ENCODE measurements around the gene NPHP4.

NPHP4 gene

GRCh38 chr1:5844442-5844841, 147.8 kb downstream of the NPHP4 start:
- no peak for DNase-seq

GRCh38 chr1:5843521-5844096, 148.6 kb downstream of the NPHP4 start:
- no peak for DNase-seq

DNA sequence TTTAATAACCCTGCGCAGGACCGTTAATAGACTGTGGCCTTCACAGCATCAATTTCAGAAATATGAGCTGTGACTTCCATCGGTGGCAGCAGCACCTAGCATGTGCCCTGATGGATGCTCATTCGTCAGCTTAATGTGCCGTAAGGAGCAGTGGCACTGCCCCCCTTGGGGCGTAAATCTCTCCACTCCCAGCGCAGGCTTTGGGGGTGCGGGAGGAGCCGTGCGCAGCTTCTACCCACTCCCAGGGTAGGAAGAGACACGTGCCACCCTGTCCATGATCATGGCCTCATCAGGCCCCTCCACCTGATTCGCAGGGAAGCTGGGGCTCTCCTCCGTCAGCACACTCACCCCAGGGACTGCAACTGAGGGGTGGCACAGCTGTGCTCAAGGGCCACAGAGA, 149.5 kb downstream of the NPHP4 start:
- no peak for DNase-seq

GRCh38 chr1:5840551-5841001, 151.6 kb downstream of the NPHP4 start:
- no peak for DNase-seq

DNA sequence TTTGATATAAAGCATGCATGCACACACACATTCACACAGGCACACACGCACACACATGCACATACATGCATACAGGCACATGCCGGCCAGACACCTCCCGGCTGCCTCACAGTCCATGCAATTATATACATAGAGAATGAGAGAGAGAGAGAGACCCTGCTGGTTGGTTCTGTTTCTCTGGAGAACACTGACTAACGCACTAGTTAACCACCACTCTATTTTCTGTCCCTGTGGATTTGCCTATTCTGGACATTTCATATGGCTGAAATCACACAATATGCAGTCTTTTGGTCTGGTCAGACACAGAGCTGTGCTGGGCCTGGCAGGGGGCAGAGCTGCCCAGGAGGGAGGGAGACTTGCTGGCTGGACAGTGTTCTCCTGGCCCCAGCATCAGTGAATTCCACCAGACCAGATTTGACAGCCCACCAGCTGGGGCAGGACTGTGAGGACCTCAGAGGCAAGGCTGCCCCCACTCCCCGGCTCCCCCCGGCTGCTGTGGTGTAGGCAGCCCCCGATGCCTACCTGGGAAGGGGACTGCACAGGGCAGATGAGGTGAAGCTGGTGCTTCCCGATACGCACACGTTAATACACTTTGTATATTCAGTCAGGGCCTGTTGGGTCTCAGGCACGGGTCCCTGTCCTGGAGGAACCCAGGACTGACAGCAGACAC, 152.2 kb downstream of the NPHP4 start:
- no peak for DNase-seq

DNA sequence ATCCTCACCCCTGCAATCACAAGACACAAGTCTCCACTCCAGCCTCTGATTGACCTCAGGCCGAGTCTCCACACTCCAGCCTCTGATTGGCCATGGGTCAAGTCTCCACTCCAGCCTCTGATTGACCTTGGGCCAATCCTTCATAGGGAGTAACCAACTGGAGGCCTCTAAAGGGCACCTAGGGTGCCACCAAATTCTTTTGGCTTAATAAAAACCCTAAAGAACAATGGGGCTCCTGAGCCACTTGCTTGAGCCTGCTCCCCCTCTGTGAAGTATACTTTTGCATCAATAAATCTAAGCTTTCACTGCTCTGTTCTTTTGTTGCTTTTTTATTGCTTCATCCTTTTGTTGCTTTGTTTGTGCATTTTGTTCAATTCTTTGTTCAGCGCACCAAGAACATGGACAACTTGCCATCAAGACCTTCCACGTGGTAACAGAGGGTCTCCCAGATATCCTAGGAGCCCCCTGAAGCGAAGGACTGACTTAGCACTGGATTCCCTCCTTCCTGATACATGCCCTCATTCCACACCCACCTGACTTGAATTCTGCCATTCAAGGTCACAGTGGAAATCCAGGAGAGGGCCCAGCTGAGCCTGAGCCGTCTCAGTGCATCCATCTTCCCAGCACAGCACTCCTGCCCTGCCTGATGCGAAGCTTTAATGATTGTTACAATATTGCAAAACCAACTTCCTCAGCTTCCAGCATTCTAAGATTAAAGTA, 152.9 kb downstream of the NPHP4 start:
- no peak for DNase-seq

DNA sequence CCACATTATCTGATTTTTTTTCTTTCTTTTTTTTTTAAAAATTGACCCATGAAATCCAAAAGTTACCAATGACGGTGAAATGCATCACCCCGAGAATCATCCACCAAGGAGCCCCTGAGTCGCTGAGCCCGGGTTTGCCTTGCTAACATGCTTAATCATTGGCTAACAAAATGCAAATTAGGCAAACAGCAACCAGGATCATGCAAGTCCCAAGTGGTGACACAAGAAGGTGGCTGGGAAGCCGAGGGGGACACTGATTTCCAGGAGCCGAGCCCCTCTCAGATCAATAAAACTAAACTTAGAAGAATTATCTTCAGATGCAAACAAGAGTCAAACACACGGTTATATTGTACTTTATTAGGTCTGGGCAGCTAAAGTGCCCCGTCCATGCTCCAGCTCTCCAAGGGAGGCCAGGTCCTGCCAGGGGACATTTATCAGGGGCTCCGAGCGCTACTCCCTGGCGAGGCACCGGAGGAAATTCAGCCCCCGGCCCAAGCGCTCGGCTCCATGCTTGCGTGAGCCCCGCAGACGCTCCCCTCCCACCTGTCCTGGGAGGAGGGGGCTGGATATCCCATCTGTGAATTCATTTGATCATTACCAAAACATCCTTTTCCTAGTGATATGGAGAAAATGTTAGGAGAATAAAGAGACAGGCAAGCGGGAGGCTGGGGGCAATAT, 154.1 kb downstream of the NPHP4 start:
- DNase-seq, result no peak

- DNase-seq, result no peak
These were observed 155.3 kb downstream of the NPHP4 start for GRCh38 chr1:5836776-5837440.

- DNase-seq, result no peak
These were observed 157.1 kb downstream of the NPHP4 start for GRCh38 chr1:5835179-5835562.

- DNase-seq, result no peak
These were observed 157.6 kb downstream of the NPHP4 start for GRCh38 chr1:5834477-5835178.

DNA sequence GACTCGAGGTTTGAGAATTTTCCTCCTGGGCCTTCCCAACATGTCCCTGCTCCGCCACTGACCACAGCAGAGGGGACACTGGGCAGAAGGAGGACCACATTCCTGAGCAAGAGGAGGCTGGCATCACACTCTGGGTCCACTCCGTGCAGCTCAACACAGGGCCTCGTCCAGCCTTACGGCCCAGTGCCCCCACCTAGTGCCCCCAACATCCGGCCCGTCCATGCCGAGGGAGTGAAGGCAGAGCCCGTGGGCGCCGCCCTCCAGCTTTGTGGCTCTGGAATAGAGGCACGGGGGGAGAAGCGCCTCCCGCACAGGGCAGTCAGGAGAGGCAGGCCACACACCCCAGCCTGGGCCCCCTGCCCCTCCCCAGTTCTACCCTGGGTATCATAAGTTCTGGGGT, 158.3 kb downstream of the NPHP4 start:
- DNase-seq, result no peak

GRCh38 chr1:5832916-5833895, 159.0 kb downstream of the NPHP4 start:
- no peak for DNase-seq

- DNase-seq, result no peak
These were observed 160.5 kb downstream of the NPHP4 start for GRCh38 chr1:5831600-5832335.

DNA sequence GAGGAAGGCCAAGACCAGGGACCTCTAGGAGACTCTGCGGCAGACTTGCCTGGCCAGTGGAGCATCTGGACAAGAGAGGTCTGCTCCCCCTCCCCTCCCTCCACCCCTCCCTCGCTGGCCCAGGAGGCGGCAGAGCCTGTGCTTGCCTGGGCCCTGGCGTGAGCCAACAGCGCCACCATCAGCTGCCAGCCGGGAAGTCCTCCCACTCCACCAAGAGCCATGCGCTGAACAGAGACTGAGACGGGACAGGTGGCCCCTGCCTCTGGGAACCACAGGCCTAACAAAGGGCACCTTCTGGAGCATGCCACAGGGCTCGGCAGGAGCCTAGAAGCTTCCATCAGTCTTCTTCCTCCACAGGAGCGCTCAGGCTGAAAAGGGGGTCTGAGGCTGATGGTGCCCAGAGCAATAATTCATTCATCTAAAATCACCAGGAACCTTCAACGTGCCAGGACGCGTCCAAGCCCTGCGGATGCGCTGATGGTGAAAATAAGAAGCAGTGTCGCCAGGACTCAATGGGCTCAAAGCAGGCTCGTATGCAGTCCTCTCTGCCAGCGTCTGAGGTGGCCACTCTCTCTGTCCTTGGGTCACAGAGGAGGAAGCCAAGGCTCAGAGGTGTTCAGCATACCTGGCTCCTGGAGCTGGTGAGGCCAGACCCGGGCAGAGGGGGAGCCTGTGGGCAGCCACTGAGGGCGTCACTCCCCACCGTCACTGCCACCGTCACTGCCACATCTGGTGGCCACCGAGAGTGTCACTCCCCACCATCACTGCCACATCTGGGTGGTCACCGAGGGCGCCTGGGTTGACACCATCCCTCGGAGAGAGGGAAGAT, 161.2 kb downstream of the NPHP4 start:
- no peak for DNase-seq

DNA sequence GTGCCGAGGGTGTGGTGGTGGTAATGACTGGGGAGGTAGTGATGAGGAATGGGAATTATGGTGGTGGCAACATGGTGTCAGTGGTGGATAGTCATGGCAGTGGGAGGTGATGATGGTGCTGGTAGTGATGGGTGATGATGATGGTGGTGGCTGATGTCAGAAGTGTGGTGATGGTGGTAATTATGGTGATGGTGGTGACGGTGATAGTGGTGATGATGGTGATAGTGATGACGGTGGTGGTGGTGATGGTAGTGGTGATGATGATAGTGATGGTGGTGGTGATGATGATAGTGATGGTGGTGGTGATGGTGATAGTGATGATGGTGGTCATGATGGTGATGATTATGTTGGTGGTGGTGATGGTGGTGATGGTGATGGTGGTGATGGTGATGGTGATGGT, 162.8 kb downstream of the NPHP4 start:
- DNase-seq, result no peak

- DNase-seq, result no peak
These were observed 163.8 kb downstream of the NPHP4 start for GRCh38 chr1:5828308-5828935.

DNA sequence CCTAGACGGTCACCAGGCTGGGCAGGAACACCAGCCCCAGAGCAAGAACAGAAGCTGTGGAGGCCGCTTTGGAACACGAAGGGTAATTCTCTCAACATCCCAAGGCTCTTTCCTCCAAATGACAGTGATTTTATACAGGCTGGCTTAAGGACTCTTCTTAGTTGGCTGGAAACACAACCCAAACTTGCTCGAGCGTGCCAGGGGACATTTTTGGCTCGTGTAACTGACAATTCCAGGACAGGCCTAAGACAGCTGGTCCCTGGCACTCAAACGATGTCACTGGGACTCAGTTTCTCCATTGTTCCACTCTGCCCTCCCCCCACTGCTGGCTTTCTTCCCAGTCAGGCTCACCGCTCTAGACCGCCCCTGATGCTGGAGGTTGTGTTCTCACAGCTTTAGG, 164.7 kb downstream of the NPHP4 start:
- DNase-seq, result no peak

GRCh38 chr1:5826601-5827000, 165.6 kb downstream of the NPHP4 start:
- no peak for DNase-seq

DNA sequence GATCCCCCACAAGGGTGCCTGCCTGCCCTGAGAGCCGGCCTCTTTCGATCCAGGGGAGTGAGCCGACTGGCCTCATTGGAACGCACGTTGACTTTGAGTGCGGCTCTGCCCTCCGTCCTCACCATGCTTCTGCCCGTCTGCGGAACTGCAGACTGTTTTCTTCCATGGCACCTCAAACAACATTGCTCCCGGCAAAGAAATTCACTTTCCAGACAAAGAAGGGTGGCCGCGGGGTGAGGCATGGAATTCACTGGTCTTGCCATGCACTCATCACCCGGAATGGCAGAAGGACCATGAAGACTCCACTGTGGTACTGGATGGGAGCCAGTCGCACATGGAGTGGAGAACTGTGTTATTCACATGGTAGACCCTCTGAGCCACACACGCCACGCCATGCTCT, 169.5 kb downstream of the NPHP4 start:
- no peak for DNase-seq
